ENCODE measurements around the gene RFXAP. TPM values are rescaled to one million over a fixed set of nuclear protein-coding genes. Genes with fewer than 3 reads are reported as not detected.

RFXAP gene
- total RNA-seq, 2 experiments from 2014 or later: 10.0 to 34.1 TPM

- no peak overlapping the region for H2AFZ ChIP-seq (ENCODE audit: low read length)
- no peaks in the 10 kb centered on the region for H3K9me2 ChIP-seq (ENCODE audit: insufficient read depth, low read length)
- no peaks in the 10 kb centered on the region for H3K4me1 ChIP-seq (ENCODE audit: insufficient read depth, low read length, poor library complexity, severe bottlenecking)
- no peaks in the 10 kb centered on the region for H3K9me3 ChIP-seq (ENCODE audit: low read length)
- no peak overlapping the region for H3K4me2 ChIP-seq (ENCODE audit: low read length)
- no peak for TF ChIP-seq CTCF (conservative IDR thresholded peaks at IDR 0.05; ENCODE audit: low read length)
- TF ChIP-seq EZH2phosphoT487 (IDR thresholded peaks at IDR 0.05; ENCODE audit: borderline replicate concordance, low read depth, low read length): no peak
- no peak overlapping the region for H3K27ac ChIP-seq (ENCODE audit: low read depth, low read length, poor library complexity, severe bottlenecking)
- DNase-seq (ENCODE audit: low spot score): no peak
- H3K4me3 ChIP-seq (ENCODE audit: low read depth, low read length, poor library complexity, severe bottlenecking): no peak overlapping the region
- ChIA-PET POLR2A (interaction anchor here (2.9 kb wide), 1 partner anchor 10 kb away, joined by 15 read pairs; no protein-coding TSS in a partner anchor), CTCF (ENCODE audit: unreplicated experiment) (no interaction called here)
- no TSS peak for BruUV-seq (replicated peaks)
- intact Hi-C loops (cut with micrococcal nuclease; ENCODE audit: unreplicated experiment): no loop called here
- no peaks in the 10 kb centered on the region for H3K79me2 ChIP-seq (ENCODE audit: insufficient read depth, low read depth, low read length)
- H4K20me1 ChIP-seq (ENCODE audit: insufficient read depth, low read length): no peaks in the 10 kb centered on the region
- H3K36me3 ChIP-seq (ENCODE audit: insufficient read depth, low read length): no peaks in the 10 kb centered on the region
Observed at GRCh38 chr13:36796052-36796451, 23.0 kb upstream of the RFXAP start.

- Histone ChIP-seq H3K4me2 (ENCODE audit: low read length) (no peak overlapping the region), H3K79me2 (ENCODE audit: insufficient read depth, low read depth, low read length) (no peaks in the 10 kb centered on the region), H3K9me3 (ENCODE audit: low read length) (no peaks in the 10 kb centered on the region), H3K9me2 (ENCODE audit: insufficient read depth, low read length) (no peaks in the 10 kb centered on the region), H3K4me1 (ENCODE audit: insufficient read depth, low read length, poor library complexity, severe bottlenecking) (peaks cover 9% of the 10 kb centered on the region), H3K36me3 (ENCODE audit: insufficient read depth, low read length) (no peaks in the 10 kb centered on the region), H4K20me1 (ENCODE audit: insufficient read depth, low read length) (no peaks in the 10 kb centered on the region), H2AFZ (ENCODE audit: low read length) (no peak overlapping the region), H3K4me3 (ENCODE audit: low read depth, low read length, poor library complexity, severe bottlenecking) (no peak overlapping the region), H3K27ac (ENCODE audit: low read depth, low read length, poor library complexity, severe bottlenecking) (no peak overlapping the region)
- TF ChIP-seq EZH2phosphoT487 (IDR thresholded peaks at IDR 0.05; ENCODE audit: borderline replicate concordance, low read depth, low read length) (no peak), CTCF (conservative IDR thresholded peaks at IDR 0.05; ENCODE audit: low read length) (no peak)
- ChIA-PET POLR2A (no interaction called here), CTCF (ENCODE audit: unreplicated experiment) (no interaction called here)
- DNase-seq (ENCODE audit: low spot score): no peak
- intact Hi-C loops (cut with micrococcal nuclease; ENCODE audit: unreplicated experiment): no loop called here
- BruUV-seq (replicated peaks): no TSS peak
Observed at GRCh38 chr13:36801035-36801434, 18.0 kb upstream of the RFXAP start.

GRCh38 chr13:36804588-36804987 lies 14.4 kb upstream of the RFXAP start:
- no peak for DNase-seq (ENCODE audit: low spot score)
- ChIA-PET POLR2A (interaction anchor here (0.7 to 3.8 kb wide), 4 partner anchors 7 to 15 kb away, joined by 3 to 15 read pairs (median 4); no protein-coding TSS in a partner anchor), CTCF (ENCODE audit: unreplicated experiment) (no interaction called here)
- no peaks in the 10 kb centered on the region for H3K9me3 ChIP-seq (ENCODE audit: low read length)
- intact Hi-C loops (cut with micrococcal nuclease; ENCODE audit: unreplicated experiment): no loop called here
- no peak overlapping the region for H3K4me3 ChIP-seq (ENCODE audit: low read depth, low read length, poor library complexity, severe bottlenecking)
- no peak overlapping the region for H3K4me2 ChIP-seq (ENCODE audit: low read length)
- no peaks in the 10 kb centered on the region for H4K20me1 ChIP-seq (ENCODE audit: insufficient read depth, low read length)
- no peak overlapping the region for H2AFZ ChIP-seq (ENCODE audit: low read length)
- H3K4me1 ChIP-seq (ENCODE audit: insufficient read depth, low read length, poor library complexity, severe bottlenecking): peaks cover 19% of the 10 kb centered on the region
- H3K9me2 ChIP-seq (ENCODE audit: insufficient read depth, low read length): no peaks in the 10 kb centered on the region
- no peak overlapping the region for H3K27ac ChIP-seq (ENCODE audit: low read depth, low read length, poor library complexity, severe bottlenecking)
- H3K79me2 ChIP-seq (ENCODE audit: insufficient read depth, low read depth, low read length): no peaks in the 10 kb centered on the region
- BruUV-seq (replicated peaks): no TSS peak
- TF ChIP-seq EZH2phosphoT487 (IDR thresholded peaks at IDR 0.05; ENCODE audit: borderline replicate concordance, low read depth, low read length) (no peak), CTCF (conservative IDR thresholded peaks at IDR 0.05; ENCODE audit: low read length) (no peak)
- no peaks in the 10 kb centered on the region for H3K36me3 ChIP-seq (ENCODE audit: insufficient read depth, low read length)
